ENCODE results near the gene ALDH18A1. TPM values are rescaled to one million over a fixed set of nuclear protein-coding genes. Genes with fewer than 3 reads are reported as not detected.

ALDH18A1 gene
- total RNA-seq, 1 experiment from 2014 or later, result 87.6 TPM

GRCh38 chr10:95572131-95572820 is 84.2 kb downstream of the ALDH18A1 start:
- ChIA-PET RAD21 (ENCODE audit: low non-redundant PET in 1 of 2, low total read pairs in 2 of 2, uncharacterized antibody in 2 of 2, unreplicated experiment in 2 of 2) (no interaction called here), CTCF (no interaction called here), POLR2A (no interaction called here)
- Histone ChIP-seq H3K4me2 (ENCODE audit: low read length) (no peak overlapping the region), H3K36me3 (ENCODE audit: control insufficient read depth in 1 of 2, insufficient read depth in 2 of 2, low read length in 2 of 2) (no peaks in the 10 kb centered on the region), H3K9ac (ENCODE audit: low read length) (no peak overlapping the region), H3K9me3 (ENCODE audit: control insufficient read depth in 1 of 2, insufficient read depth in 1 of 2, low read depth in 1 of 2, low read length in 2 of 2) (no peaks in the 10 kb centered on the region), H3K4me1 (ENCODE audit: control insufficient read depth in 1 of 2, insufficient read depth in 2 of 2, low read length in 2 of 2) (no peaks in the 10 kb centered on the region), H2AFZ (ENCODE audit: low read depth, low read length, poor library complexity, severe bottlenecking) (no peak overlapping the region), H4K20me1 (ENCODE audit: insufficient read depth) (no peaks in the 10 kb centered on the region), H3K27ac (ENCODE audit: low read depth, low read length) (no peak overlapping the region), H3K4me3 (replicated peaks in 1 of 2; ENCODE audit: low read depth in 1 of 2, low read length in 2 of 2) (no peak overlapping the region), H3K9me2 (ENCODE audit: insufficient read depth) (no peaks in the 10 kb centered on the region), H3K79me2 (ENCODE audit: insufficient read depth, low read length) (no peaks in the 10 kb centered on the region), H3K27me3 (ENCODE audit: insufficient read depth, low read length) (peaks cover 17% of the 10 kb centered on the region; the same call in 1 of the 2 replicates)
- ATAC-seq (no peak), DNase-seq (ENCODE audit: low read depth, low spot score) (no peak)
- BruUV-seq (replicated peaks), result no TSS peak
- TF ChIP-seq ZNF274 (IDR thresholded peaks at IDR 0.05; ENCODE audit: low read depth, low read length) (no peak), POLR2A (IDR thresholded peaks at IDR 0.05; ENCODE audit: borderline replicate concordance, extremely low read depth, insufficient read depth, insufficient read length) (no peak), RAD21 (IDR thresholded peaks at IDR 0.05; ENCODE audit: low read depth) (no peak), ELF1 (IDR thresholded peaks at IDR 0.05; ENCODE audit: borderline replicate concordance, low read depth) (no peak), EZH2 (IDR thresholded peaks at IDR 0.05) (no peak), SP1 (IDR thresholded peaks at IDR 0.05; ENCODE audit: low read depth) (no peak), EGR1 (IDR thresholded peaks at IDR 0.05; ENCODE audit: low read depth) (no peak), ZFX (IDR thresholded peaks at IDR 0.05) (no peak), EZH2phosphoT487 (IDR thresholded peaks at IDR 0.05; ENCODE audit: borderline replicate concordance) (no peak), JUND (IDR thresholded peaks at IDR 0.05) (no peak), TCF7L2 (IDR thresholded peaks at IDR 0.05; ENCODE audit: borderline replicate concordance, extremely low read depth, insufficient read depth, insufficient read length) (no peak), ZBTB33 (IDR thresholded peaks at IDR 0.05; ENCODE audit: extremely low read depth, insufficient replicate concordance, low read length) (no peak), SRF (IDR thresholded peaks at IDR 0.05; ENCODE audit: low read depth) (no peak), CTCF (IDR thresholded peaks at IDR 0.05 in 2 of 3, conservative IDR thresholded peaks at IDR 0.05 in 1 of 3; ENCODE audit: borderline replicate concordance in 1 of 3, insufficient read depth in 1 of 3, low read depth in 2 of 3, low read length in 2 of 3) (no peak), YY1 (IDR thresholded peaks at IDR 0.05; ENCODE audit: extremely low read depth, insufficient replicate concordance, low read depth, low read length) (no peak), MAX (IDR thresholded peaks at IDR 0.05) (no peak)
- intact Hi-C loops (cut with micrococcal nuclease), result no loop called here
